ENCODE measurements around the gene CDK6.

DNA sequence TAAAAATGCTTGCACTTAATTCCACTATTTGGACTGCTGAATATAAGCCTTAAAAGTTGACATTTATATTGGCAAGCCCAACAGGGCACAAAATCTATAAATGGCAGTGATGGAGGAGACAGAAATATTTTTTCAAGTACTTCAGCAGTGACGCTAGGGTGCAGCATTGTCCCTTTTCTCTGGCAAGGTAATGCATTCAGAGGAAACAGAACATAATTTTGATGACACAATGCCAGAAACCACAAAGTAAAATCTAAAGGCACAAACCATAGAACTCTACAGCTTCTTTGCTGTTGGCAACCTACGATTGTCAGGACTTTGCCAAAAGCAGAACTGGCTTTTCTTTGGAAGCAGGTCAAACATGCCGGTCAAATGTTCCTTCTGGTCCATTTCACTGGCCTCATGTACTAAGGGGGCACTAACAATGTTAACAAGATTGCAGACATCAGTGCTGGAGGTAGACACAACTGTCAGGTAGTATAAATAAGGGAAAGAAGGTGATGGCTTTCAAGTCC lies 215.3 kb downstream of the CDK6 start:
- TF ChIP-seq, protein P1, sequence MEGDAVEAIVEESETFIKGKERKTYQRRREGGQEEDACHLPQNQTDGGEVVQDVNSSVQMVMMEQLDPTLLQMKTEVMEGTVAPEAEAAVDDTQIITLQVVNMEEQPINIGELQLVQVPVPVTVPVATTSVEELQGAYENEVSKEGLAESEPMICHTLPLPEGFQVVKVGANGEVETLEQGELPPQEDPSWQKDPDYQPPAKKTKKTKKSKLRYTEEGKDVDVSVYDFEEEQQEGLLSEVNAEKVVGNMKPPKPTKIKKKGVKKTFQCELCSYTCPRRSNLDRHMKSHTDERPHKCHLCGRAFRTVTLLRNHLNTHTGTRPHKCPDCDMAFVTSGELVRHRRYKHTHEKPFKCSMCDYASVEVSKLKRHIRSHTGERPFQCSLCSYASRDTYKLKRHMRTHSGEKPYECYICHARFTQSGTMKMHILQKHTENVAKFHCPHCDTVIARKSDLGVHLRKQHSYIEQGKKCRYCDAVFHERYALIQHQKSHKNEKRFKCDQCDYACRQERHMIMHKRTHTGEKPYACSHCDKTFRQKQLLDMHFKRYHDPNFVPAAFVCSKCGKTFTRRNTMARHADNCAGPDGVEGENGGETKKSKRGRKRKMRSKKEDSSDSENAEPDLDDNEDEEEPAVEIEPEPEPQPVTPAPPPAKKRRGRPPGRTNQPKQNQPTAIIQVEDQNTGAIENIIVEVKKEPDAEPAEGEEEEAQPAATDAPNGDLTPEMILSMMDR (IDR thresholded peaks at IDR 0.05; ENCODE audit: low read length), result peak; percentile 97
- TF ChIP-seq EZH2 (IDR thresholded peaks at IDR 0.05; ENCODE audit: borderline replicate concordance, low read length), result no peak

Data from OCI-LY1 (cell line).